ENCODE results near the gene STK32C. TPM values are rescaled to one million over a fixed set of nuclear protein-coding genes. Genes with fewer than 3 reads are reported as not detected.

STK32C gene
- total RNA-seq, 4 donors from 2014 or later, result 1.3 to 5.6 (median 4.7) TPM

- DNase-seq (ENCODE audit: low spot score in 2 of 2), result no peak
- no peaks in the 10 kb centered on the region for H3K27me3 ChIP-seq
- no peak overlapping the region for H3K4me3 ChIP-seq
- no peaks in the 10 kb centered on the region for H3K36me3 ChIP-seq
- H3K4me1 ChIP-seq, result no peaks in the 10 kb centered on the region
- TF ChIP-seq POLR2AphosphoS5 (IDR thresholded peaks at IDR 0.05), result no peak
- TF ChIP-seq EP300 (IDR thresholded peaks at IDR 0.05), result no peak
- no peak for TF ChIP-seq POLR2A (IDR thresholded peaks at IDR 0.05)
- no peak for TF ChIP-seq CTCF (IDR thresholded peaks at IDR 0.05)
- H3K27ac ChIP-seq, result no peak overlapping the region
- peaks cover 3% of the 10 kb centered on the region for H3K9me3 ChIP-seq
- WGBS, result 93% methylated on average over 3 of the region's 5 CpGs
Measured at GRCh38 chr10:132291826-132292225, 15.9 kb downstream of the STK32C start.

- TF ChIP-seq CTCF (IDR thresholded peaks at IDR 0.05), result no peak
- no peak for TF ChIP-seq POLR2A (IDR thresholded peaks at IDR 0.05)
- TF ChIP-seq POLR2AphosphoS5 (IDR thresholded peaks at IDR 0.05), result no peak
- no peak for TF ChIP-seq EP300 (IDR thresholded peaks at IDR 0.05)
- 93% methylated on average over 5 of the region's 6 CpGs for WGBS
Measured at GRCh38 chr10:132290631-132291030, 17.1 kb downstream of the STK32C start.

GRCh38 chr10:132289439-132289838 lies 18.3 kb downstream of the STK32C start:
- Histone ChIP-seq H3K4me1 (no peaks in the 10 kb centered on the region), H3K27ac (no peak overlapping the region), H3K9me3 (peaks cover 3% of the 10 kb centered on the region), H3K36me3 (no peaks in the 10 kb centered on the region), H3K4me3 (no peak overlapping the region), H3K27me3 (peaks cover 4% of the 10 kb centered on the region)
- no peak for DNase-seq (ENCODE audit: low spot score in 2 of 2)
- WGBS, result 80% methylated on average over 2 of the region's 2 CpGs
- TF ChIP-seq CTCF (IDR thresholded peaks at IDR 0.05) (no peak), POLR2A (IDR thresholded peaks at IDR 0.05) (no peak), POLR2AphosphoS5 (IDR thresholded peaks at IDR 0.05) (no peak), EP300 (IDR thresholded peaks at IDR 0.05) (no peak)

More at GRCh38 chr10:132290631-132291030, 17.1 kb downstream of the STK32C start:
- Histone ChIP-seq H3K27ac (no peak overlapping the region), H3K36me3 (no peaks in the 10 kb centered on the region), H3K4me1 (no peaks in the 10 kb centered on the region), H3K27me3 (no peaks in the 10 kb centered on the region), H3K4me3 (no peak overlapping the region), H3K9me3 (peaks cover 3% of the 10 kb centered on the region)
- no peak for DNase-seq (ENCODE audit: low spot score in 2 of 2)

- H3K4me1 ChIP-seq, result peaks cover 6% of the 10 kb centered on the region
- peaks cover 28% of the 10 kb centered on the region for H3K27me3 ChIP-seq
- H3K36me3 ChIP-seq, result no peaks in the 10 kb centered on the region
- H3K27ac ChIP-seq, result no peak overlapping the region
- DNase-seq (ENCODE audit: low spot score in 2 of 2), result no peak
- H3K4me3 ChIP-seq, result no peak overlapping the region
- 89% methylated on average over 10 of the region's 24 CpGs for WGBS
- peaks cover 1% of the 10 kb centered on the region for H3K9me3 ChIP-seq
- TF ChIP-seq POLR2AphosphoS5 (IDR thresholded peaks at IDR 0.05) (no peak), POLR2A (IDR thresholded peaks at IDR 0.05) (no peak), EP300 (IDR thresholded peaks at IDR 0.05) (no peak), CTCF (IDR thresholded peaks at IDR 0.05) (no peak)
Measured at GRCh38 chr10:132283604-132284382, 24.0 kb downstream of the STK32C start.

- no peak for TF ChIP-seq POLR2AphosphoS5 (IDR thresholded peaks at IDR 0.05)
- TF ChIP-seq POLR2A (IDR thresholded peaks at IDR 0.05), result no peak
- no peak for TF ChIP-seq CTCF (IDR thresholded peaks at IDR 0.05)
- TF ChIP-seq EP300 (IDR thresholded peaks at IDR 0.05), result no peak
Measured at GRCh38 chr10:132282667-132283603, 24.8 kb downstream of the STK32C start.

More at GRCh38 chr10:132282667-132283603, 24.8 kb downstream of the STK32C start:
- Histone ChIP-seq H3K27me3 (peaks cover 28% of the 10 kb centered on the region), H3K36me3 (no peaks in the 10 kb centered on the region), H3K4me3 (no peak overlapping the region), H3K27ac (no peak overlapping the region), H3K9me3 (no peaks in the 10 kb centered on the region), H3K4me1 (peaks cover 6% of the 10 kb centered on the region)
- WGBS, result 55% methylated on average over 28 of the region's 36 CpGs
- DNase-seq (ENCODE audit: low spot score in 2 of 2), result no peak

Data from suprapubic skin (tissue), 4 donors.